ENCODE data around the gene KDM7A.

The KDM7A gene

DNA sequence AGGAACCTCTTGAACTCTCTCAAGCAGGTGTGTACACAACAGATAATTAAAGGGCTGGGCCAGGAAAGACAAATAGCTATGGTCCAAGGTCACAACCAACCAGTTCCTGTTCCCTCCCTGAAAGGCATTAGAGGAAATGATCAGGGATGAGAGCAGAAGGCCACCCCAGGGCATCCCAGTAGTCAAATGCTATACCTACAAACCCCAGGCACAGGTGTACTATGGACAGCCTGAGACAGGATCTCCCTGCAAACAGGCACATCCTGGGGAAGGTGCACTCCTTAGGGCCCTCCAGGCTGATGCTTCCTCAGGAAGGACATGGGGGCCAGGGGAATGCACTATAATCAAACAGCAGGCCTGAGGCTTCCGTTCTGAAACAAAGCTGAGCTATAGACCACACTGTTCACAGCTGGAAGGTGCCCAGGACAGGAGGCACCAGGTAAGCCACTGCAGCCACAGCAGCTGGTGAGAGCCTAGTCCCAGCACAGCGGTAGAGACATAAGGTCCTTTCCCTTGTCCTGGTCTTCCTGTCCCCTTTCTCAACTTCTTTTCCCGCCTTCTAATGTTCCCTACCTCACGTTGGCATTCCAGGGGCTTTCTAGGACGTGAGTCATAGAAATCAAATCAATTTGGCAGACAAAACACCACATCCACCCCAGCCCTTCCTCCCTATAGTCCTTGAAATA lies 127.3 kb downstream of the KDM7A start:
- H3K27ac ChIP-seq, result no peak overlapping the region
- TF ChIP-seq, protein P1, sequence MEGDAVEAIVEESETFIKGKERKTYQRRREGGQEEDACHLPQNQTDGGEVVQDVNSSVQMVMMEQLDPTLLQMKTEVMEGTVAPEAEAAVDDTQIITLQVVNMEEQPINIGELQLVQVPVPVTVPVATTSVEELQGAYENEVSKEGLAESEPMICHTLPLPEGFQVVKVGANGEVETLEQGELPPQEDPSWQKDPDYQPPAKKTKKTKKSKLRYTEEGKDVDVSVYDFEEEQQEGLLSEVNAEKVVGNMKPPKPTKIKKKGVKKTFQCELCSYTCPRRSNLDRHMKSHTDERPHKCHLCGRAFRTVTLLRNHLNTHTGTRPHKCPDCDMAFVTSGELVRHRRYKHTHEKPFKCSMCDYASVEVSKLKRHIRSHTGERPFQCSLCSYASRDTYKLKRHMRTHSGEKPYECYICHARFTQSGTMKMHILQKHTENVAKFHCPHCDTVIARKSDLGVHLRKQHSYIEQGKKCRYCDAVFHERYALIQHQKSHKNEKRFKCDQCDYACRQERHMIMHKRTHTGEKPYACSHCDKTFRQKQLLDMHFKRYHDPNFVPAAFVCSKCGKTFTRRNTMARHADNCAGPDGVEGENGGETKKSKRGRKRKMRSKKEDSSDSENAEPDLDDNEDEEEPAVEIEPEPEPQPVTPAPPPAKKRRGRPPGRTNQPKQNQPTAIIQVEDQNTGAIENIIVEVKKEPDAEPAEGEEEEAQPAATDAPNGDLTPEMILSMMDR (IDR thresholded peaks at IDR 0.05), result no peak
- no peak for TF ChIP-seq ZFX (IDR thresholded peaks at IDR 0.05; ENCODE audit: borderline replicate concordance)

DNA sequence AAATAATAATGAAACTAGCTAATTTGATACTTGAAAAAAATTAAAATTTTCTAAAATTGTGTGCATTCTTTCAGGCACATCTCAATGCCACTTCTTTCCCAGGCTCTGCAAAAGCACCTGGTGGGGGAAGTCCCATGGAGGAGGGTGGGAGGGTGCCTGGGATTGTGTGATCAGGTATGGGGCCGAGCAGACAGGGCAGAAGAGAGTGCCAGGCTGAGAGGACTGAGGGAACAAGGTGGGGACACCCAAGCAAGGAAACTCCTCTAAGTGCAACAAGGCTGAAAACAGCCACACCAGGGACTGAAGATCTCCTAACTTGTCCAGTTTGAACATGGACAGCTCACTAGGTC lies 127.8 kb downstream of the KDM7A start:
- H3K27ac ChIP-seq, result no peak overlapping the region
- TF ChIP-seq ZFX (IDR thresholded peaks at IDR 0.05; ENCODE audit: borderline replicate concordance), result no peak
- TF ChIP-seq, protein P1 (IDR thresholded peaks at IDR 0.05), result no peak

- TF ChIP-seq, protein P1 (IDR thresholded peaks at IDR 0.05), result no peak
- no peak for TF ChIP-seq ZFX (IDR thresholded peaks at IDR 0.05; ENCODE audit: borderline replicate concordance)
Measured at GRCh38 chr7:140048138-140048537, 128.6 kb downstream of the KDM7A start.

GRCh38 chr7:140047197-140047596 lies 129.6 kb downstream of the KDM7A start:
- no peak overlapping the region for H3K27ac ChIP-seq
- no peak for TF ChIP-seq ZFX (IDR thresholded peaks at IDR 0.05; ENCODE audit: borderline replicate concordance)
- TF ChIP-seq, protein P1 (IDR thresholded peaks at IDR 0.05), result no peak

More at GRCh38 chr7:140048138-140048537, 128.6 kb downstream of the KDM7A start:
- H3K27ac ChIP-seq, result no peak overlapping the region

GRCh38 chr7:140045697-140046096 lies 131.1 kb downstream of the KDM7A start:
- no peak overlapping the region for H3K27ac ChIP-seq
- TF ChIP-seq, protein P1 (IDR thresholded peaks at IDR 0.05), result no peak
- TF ChIP-seq ZFX (IDR thresholded peaks at IDR 0.05; ENCODE audit: borderline replicate concordance), result no peak

DNA sequence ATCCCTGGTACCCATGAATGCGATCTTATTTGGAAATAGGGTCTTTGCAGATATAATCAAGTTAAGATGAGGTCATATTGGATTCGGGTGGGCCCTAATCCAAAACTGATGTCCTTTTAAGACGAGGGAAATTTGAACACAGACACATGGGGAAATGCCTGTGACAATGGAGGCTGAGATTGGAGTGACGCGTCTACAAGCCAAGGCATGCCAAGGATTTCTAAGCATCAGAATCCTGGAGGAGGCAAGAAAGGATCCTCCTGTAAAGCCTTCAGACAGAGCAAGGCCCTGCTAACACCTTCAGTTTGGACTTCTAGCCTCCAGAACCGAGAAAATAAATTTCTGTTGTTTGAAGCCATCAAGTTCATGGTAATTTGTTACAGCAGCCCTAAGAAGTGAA lies 132.5 kb downstream of the KDM7A start:
- no peak overlapping the region for H3K27ac ChIP-seq
- no peak for TF ChIP-seq ZFX (IDR thresholded peaks at IDR 0.05; ENCODE audit: borderline replicate concordance)
- TF ChIP-seq, protein P1 (IDR thresholded peaks at IDR 0.05), result no peak

DNA sequence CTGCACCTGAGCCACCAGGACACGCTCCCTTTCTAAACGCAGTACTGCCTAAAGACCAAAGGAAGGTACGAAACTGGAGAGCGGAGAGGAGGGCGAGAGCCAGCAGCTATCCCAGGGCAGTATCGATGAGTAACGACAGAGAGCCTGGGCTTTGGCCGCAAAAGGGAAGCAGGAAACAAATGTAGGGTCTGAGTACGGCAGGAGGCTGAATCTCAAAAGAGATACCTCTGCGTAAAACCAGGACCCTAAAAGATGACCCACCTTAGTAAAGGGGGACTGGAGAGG lies 134.5 kb downstream of the KDM7A start:
- no peak for TF ChIP-seq ZFX (IDR thresholded peaks at IDR 0.05; ENCODE audit: borderline replicate concordance)
- TF ChIP-seq, protein P1 (IDR thresholded peaks at IDR 0.05), result no peak
- H3K27ac ChIP-seq, result no peak overlapping the region

Measured in 22Rv1 (cell line).